H1 (cell line): ENCODE data around the gene CORO6. TPM values are rescaled to one million over a fixed set of nuclear protein-coding genes. Genes with fewer than 3 reads are reported as not detected.

Experiments used
- CTCF ChIA-PET: fragments of 300-600 bp; sonication (Branson Sonifier 250); formaldehyde crosslinking; loops from one replicate; lab custom pipeline; 2021; ENCODE audit not compliant: partially characterized antibody; lab: Charles Lee
- POLR2A ChIA-PET: fragments of 300-600 bp; sonication (Branson Sonifier 250); formaldehyde crosslinking; loops from one replicate; lab custom pipeline; 2021; ENCODE audit warnings: inconsistent platforms; ENCODE audit not compliant: partially characterized antibody; lab: Charles Lee
- DNase-seq, 2 experiments: peaks; one replicate each; pipeline versions ENCODE4 v3.0.0 to v3.0.0-alpha.2; 2010 to 2022; ENCODE audit warnings: low spot score in 2 of 2, low read depth in 1 of 2, mixed read lengths in 1 of 2
- FAIRE-seq: peaks from 2 replicates; lab custom pipeline; 2011; peaks lifted over from hg19 to GRCh38; lab: Jason Lieb, UNC
- H2AFZ ChIP-seq: 2 replicates; pipeline ENCODE4 v1.8.1; 2012; ENCODE audit warnings: low read length, inconsistent platforms
- H2AK5ac ChIP-seq: 2 replicates; pipeline ENCODE4 v1.6.1; 2013; ENCODE audit warnings: low read depth, low read length
- H2BK120ac ChIP-seq: replicated peaks from 2 replicates; pipeline ENCODE3; 2013; ENCODE audit warnings: low read depth, low read length, inconsistent platforms
- H2BK12ac ChIP-seq: 2 replicates; pipeline ENCODE4 v1.6.1; 2013; ENCODE audit warnings: low read depth, low read length
- H2BK15ac ChIP-seq: 2 replicates; pipeline ENCODE4 v1.6.1; 2013; ENCODE audit warnings: low read length
- H2BK20ac ChIP-seq: 2 replicates; pipeline ENCODE4 v1.6.1; 2013; ENCODE audit warnings: low read length
- H2BK5ac ChIP-seq: 2 replicates; pipeline ENCODE4 v1.6.1; 2013; ENCODE audit warnings: low read depth, low read length
- H3K14ac ChIP-seq: 2 replicates; pipeline ENCODE4 v1.6.1; 2013; ENCODE audit warnings: inconsistent platforms; ENCODE audit not compliant: insufficient read length
- H3K18ac ChIP-seq: 2 replicates; pipeline ENCODE4 v1.6.1; 2013; ENCODE audit warnings: low read length; ENCODE audit errors: extremely low read depth
- H3K23ac ChIP-seq: 2 replicates; pipeline ENCODE4 v1.6.1; 2013; ENCODE audit warnings: inconsistent platforms; ENCODE audit not compliant: insufficient read length
- H3K23me2 ChIP-seq: 2 replicates; pipeline ENCODE4 v1.6.1; 2013; ENCODE audit warnings: low read depth, low read length
- H3K27ac ChIP-seq: 2 replicates; pipeline ENCODE4 v1.6.1; 2011; ENCODE audit warnings: low read depth, low read length, inconsistent platforms
- H3K27me3 ChIP-seq, 4 experiments: replicated peaks in 1 of 4; 1 replicate in 1 of 4; 2 replicates in 3 of 4; pipeline versions ENCODE4 v1.6.1 to v1.8.1; 2011 to 2013; ENCODE audit warnings: low read length in 3 of 4, mild to moderate bottlenecking in 3 of 4, inconsistent platforms in 2 of 4, mixed read lengths in 2 of 4, moderate library complexity in 1 of 4; ENCODE audit not compliant: control insufficient read depth in 3 of 4, insufficient read depth in 3 of 4; ENCODE audit errors: extremely low read depth in 1 of 4
- H3K36me3 ChIP-seq, 4 experiments: 2 replicates each; pipeline versions ENCODE4 v1.6.1 to v1.8.1; 2011 to 2013; ENCODE audit warnings: mild to moderate bottlenecking in 4 of 4, low read length in 3 of 4, moderate library complexity in 2 of 4, control low read depth in 1 of 4, inconsistent platforms in 1 of 4; ENCODE audit not compliant: insufficient read depth in 4 of 4, control insufficient read depth in 2 of 4
- H3K4ac ChIP-seq: replicated peaks from 2 replicates; pipeline ENCODE3; 2013; ENCODE audit warnings: low read length, low read depth, mixed read lengths, inconsistent platforms; ENCODE audit not compliant: insufficient read length
- H3K4me1 ChIP-seq, 4 experiments: replicated peaks in 1 of 4; 1 replicate in 1 of 4; 2 replicates in 3 of 4; pipeline versions ENCODE4 v1.6.1 to v1.8.1; 2011 to 2013; ENCODE audit warnings: low read length in 3 of 4, inconsistent platforms in 2 of 4, mixed read lengths in 1 of 4; ENCODE audit not compliant: insufficient read depth in 4 of 4, control insufficient read depth in 3 of 4
- H3K4me2 ChIP-seq, 2 experiments: 2 replicates each; pipeline versions ENCODE4 v1.6.1 to v1.8.1; 2011 to 2013; ENCODE audit warnings: low read depth in 2 of 2, low read length in 2 of 2, control low read depth in 1 of 2, inconsistent platforms in 1 of 2, mild to moderate bottlenecking in 1 of 2; ENCODE audit not compliant: insufficient read depth in 1 of 2
- H3K4me3 ChIP-seq, 4 experiments: fragments of 200-600, 300-600 bp in 1 of 4; sonication (generic), shearing (Covaris generic), sonication (Bioruptor Twin) in 1 of 4; 2 replicates each; pipeline versions ENCODE4 v1.5.1 to v1.8.1; 2011 to 2016; ENCODE audit warnings: low read length in 4 of 4, low read depth in 3 of 4, control low read depth in 2 of 4, inconsistent platforms in 2 of 4, mild to moderate bottlenecking in 2 of 4, mixed read lengths in 1 of 4, moderate library complexity in 1 of 4; ENCODE audit not compliant: insufficient read depth in 2 of 4; ENCODE audit errors: extremely low read depth in 1 of 4
- H3K56ac ChIP-seq: replicated peaks from 2 replicates; pipeline ENCODE3; 2013; ENCODE audit warnings: low read depth, mild to moderate bottlenecking, mixed read lengths, low read length, inconsistent platforms; ENCODE audit not compliant: insufficient read length
- H3K79me1 ChIP-seq: 2 replicates; pipeline ENCODE4 v1.6.1; 2013; ENCODE audit warnings: low read depth, low read length, control low read depth
- H3K79me2 ChIP-seq, 2 experiments: 2 replicates each; pipeline versions ENCODE4 v1.6.1 to v1.8.1; 2012 to 2013; ENCODE audit warnings: low read length in 2 of 2, mild to moderate bottlenecking in 2 of 2, inconsistent platforms in 1 of 2; ENCODE audit not compliant: insufficient read depth in 2 of 2, control insufficient read depth in 1 of 2
- H3K9ac ChIP-seq, 4 experiments: replicated peaks in 1 of 4; 1 replicate in 1 of 4; 2 replicates in 3 of 4; pipeline versions ENCODE4 v1.6.1 to v1.8.1; 2011 to 2013; ENCODE audit warnings: low read depth in 3 of 4, low read length in 3 of 4, control low read depth in 2 of 4, mild to moderate bottlenecking in 2 of 4, moderate library complexity in 2 of 4, inconsistent platforms in 1 of 4; ENCODE audit errors: extremely low read depth in 1 of 4
- H3K9me3 ChIP-seq, 2 experiments: 2 replicates each; pipeline versions ENCODE4 v1.6.1 to v1.8.1; 2012 to 2013; ENCODE audit warnings: mild to moderate bottlenecking in 2 of 2, moderate library complexity in 2 of 2, control low read depth in 1 of 2, inconsistent platforms in 1 of 2, low read depth in 1 of 2, low read length in 1 of 2, mixed read lengths in 1 of 2; ENCODE audit not compliant: insufficient read depth in 2 of 2
- H4K20me1 ChIP-seq, 2 experiments: replicated peaks in 1 of 2; 2 replicates each; pipeline versions ENCODE3 to v1.8.1; 2011 to 2013; ENCODE audit warnings: inconsistent platforms in 2 of 2, low read length in 2 of 2, mild to moderate bottlenecking in 1 of 2; ENCODE audit not compliant: insufficient read depth in 2 of 2, control insufficient read depth in 1 of 2
- H4K5ac ChIP-seq: 2 replicates; pipeline ENCODE4 v1.6.1; 2013; ENCODE audit warnings: low read length, low read depth, mixed read lengths, inconsistent platforms; ENCODE audit not compliant: insufficient read length
- H4K8ac ChIP-seq: 2 replicates; pipeline ENCODE4 v1.8.0; 2013; ENCODE audit warnings: mild to moderate bottlenecking, moderate library complexity, low read length, inconsistent platforms; ENCODE audit not compliant: insufficient read depth; ENCODE audit errors: extremely low read depth
- H4K91ac ChIP-seq: replicated peaks from 2 replicates; pipeline ENCODE3; 2013; ENCODE audit warnings: low read length, mixed read lengths, inconsistent platforms; ENCODE audit not compliant: insufficient read length
- ASH2L ChIP-seq: fragments of 200-600, 300-600 bp; sonication (generic); IDR thresholded peaks from one replicate; pipeline ENCODE4 v1.7.1; 2017; ENCODE audit warnings: low read length
- CBX5 ChIP-seq: fragments of 300-800, 300-1000 bp; sonication (generic); IDR thresholded peaks from 2 replicates; pipeline ENCODE4 v1.7.1; 2016; ENCODE audit warnings: antibody characterized with exemption, low read length, low read depth
- KDM1A ChIP-seq: fragments of 200-600, 300-600 bp; sonication (generic); IDR thresholded peaks from 2 replicates; pipeline ENCODE4 v1.7.1; 2016; ENCODE audit warnings: mild to moderate bottlenecking, low read length, borderline replicate concordance
- KDM4A ChIP-seq: IDR thresholded peaks from one replicate; pipeline ENCODE4 v1.7.1; 2012; ENCODE audit warnings: low read depth, mild to moderate bottlenecking, moderate library complexity, low read length, inconsistent platforms; ENCODE audit not compliant: severe bottlenecking
- SRF ChIP-seq: IDR thresholded peaks from 2 replicates; pipeline ENCODE4 v1.6.1; 2011; ENCODE audit warnings: mild to moderate bottlenecking, low read depth, low read length, moderate library complexity
- TAF7 ChIP-seq: optimal IDR thresholded peaks from 2 replicates; pipeline ENCODE3; 2011; ENCODE audit warnings: low read depth, mild to moderate bottlenecking, inconsistent platforms, low read length, moderate library complexity, borderline replicate concordance
- WGBS, 2 experiments: shearing (Covaris generic) in 1 of 2; methylation state at CpG; one replicate each; pipeline versions ENCODE4 v1.1.6 to v1.1.7; 2013 to 2015; ENCODE audit warnings: low lambda C conversion rate in 2 of 2, mixed read lengths in 2 of 2, inconsistent platforms in 1 of 2, low coverage in 1 of 2, missing lambda C conversion rate in 1 of 2; ENCODE audit not compliant: insufficient replicate concordance in 2 of 2, insufficient coverage in 1 of 2, insufficient read length in 1 of 2; ENCODE audit errors: extremely low coverage in 1 of 2, missing lambda C conversion rate in 1 of 2; 5-methylcytosine and 5-hydroxymethylcytosine counted together
- polyA plus RNA-seq, 7 experiments: library from polyadenylated mRNA; depleted of rRNA in 3 of 7; stranded (reverse) in 5 of 7; unstranded in 2 of 7; fragments of >200 nt in 5 of 7; fragments of 200-250 nt in 2 of 7; gene quantifications; 1 replicate in 5 of 7; 2 replicates in 1 of 7; 4 replicates in 1 of 7; pipeline versions ENCODE4 v1.2.1 to v1.2.3, GENCODE V29; 2011 to 2013; ENCODE audit warnings: missing spikeins in 2 of 7, mixed read lengths in 2 of 7
- total RNA-seq: library from RNA; stranded (reverse); fragmentation: NEBNext Ultra II Directional; extraction: Animal tissue kit (Norgen Biotek cat#: 25700); gene quantifications from 2 replicates; pipeline ENCODE4 v1.2.1, GENCODE V29; 2021

Gene CORO6
- total and polyA plus RNA-seq, 2 of the 8 experiments (the other 6 are each of a cell fraction or from before 2014, with no cell fraction given): 2.5 to 8.6 TPM

DNA sequence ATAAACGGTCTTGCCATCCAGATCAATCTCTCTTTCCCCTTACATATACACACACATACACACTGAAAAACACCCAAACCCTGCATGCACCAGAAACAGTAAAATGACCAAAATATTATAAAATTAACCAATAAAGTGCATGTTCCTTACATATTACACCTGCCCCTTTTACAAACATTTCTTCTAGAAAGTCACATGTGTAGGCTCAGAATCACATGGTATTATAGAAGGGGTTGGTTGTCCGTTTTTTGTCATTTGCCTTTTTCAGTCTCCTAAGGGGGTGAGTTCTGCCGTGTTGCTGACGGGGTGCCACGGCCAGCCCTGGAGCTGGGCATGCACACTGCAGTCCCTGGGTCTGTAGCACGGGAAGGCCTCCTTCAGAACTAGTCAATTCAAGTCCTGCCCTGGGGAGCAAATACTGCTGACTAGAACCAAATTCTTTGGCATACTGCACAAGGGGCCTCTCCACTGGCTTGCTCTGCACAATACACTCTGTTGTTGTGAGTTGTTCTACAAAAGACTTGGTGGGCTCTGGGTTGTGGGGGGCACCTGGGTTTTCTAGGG, 8.0 kb upstream of the CORO6 start:
- no peaks in the 10 kb centered on the region for H3K79me2 ChIP-seq
- H2AFZ ChIP-seq: no peak overlapping the region
- no peak overlapping the region for H4K5ac ChIP-seq
- H3K23me2 ChIP-seq: no peaks in the 10 kb centered on the region
- POLR2A ChIA-PET: interaction anchor here (0.6 kb wide), 1 partner anchor 154 kb away, joined by 4 read pairs; no protein-coding TSS in a partner anchor
- no peak overlapping the region for H3K27ac ChIP-seq
- H3K36me3 ChIP-seq: peaks cover 0 to 9% (median 4%) of the 10 kb centered on the region in 4 experiments; a peak in 3 of 8 replicates
- H2BK120ac ChIP-seq: no peak overlapping the region
- no peaks in the 10 kb centered on the region for H3K79me1 ChIP-seq
- TF ChIP-seq SRF: no peak
- no peak for TF ChIP-seq CBX5
- TF ChIP-seq TAF7: no peak
- TF ChIP-seq KDM1A: no peak
- no peak for TF ChIP-seq KDM4A
- TF ChIP-seq ASH2L: no peak
- TF ChIP-seq, all 59 proteins: peak for 0
- CTCF ChIA-PET: interaction anchor here (1.0 to 2.5 kb wide), 3 partner anchors 11 to 149 kb away, joined by 3 to 9 read pairs (median 3); no protein-coding TSS in a partner anchor
- no peak overlapping the region for H3K4ac ChIP-seq
- no peak overlapping the region for H3K18ac ChIP-seq
- no peak overlapping the region for H3K4me2 ChIP-seq
- 92% methylated on average over 6 of the region's 6 CpGs; no CpG with 5 or more reads in 1 of the 2 experiments for WGBS, 2 experiments
- H2BK20ac ChIP-seq: no peak overlapping the region
- no peak overlapping the region for H3K9ac ChIP-seq
- no peak overlapping the region for H2BK15ac ChIP-seq
- no peaks in the 10 kb centered on the region for H4K20me1 ChIP-seq
- H2BK5ac ChIP-seq: no peak overlapping the region
- H3K23ac ChIP-seq: no peak overlapping the region
- no peak overlapping the region for H3K14ac ChIP-seq
- no peaks in the 10 kb centered on the region for H3K9me3 ChIP-seq
- H4K8ac ChIP-seq: no peak overlapping the region
- H3K4me3 ChIP-seq: no peak overlapping the region
- H2BK12ac ChIP-seq: no peak overlapping the region
- H2AK5ac ChIP-seq: no peak overlapping the region
- no peaks in the 10 kb centered on the region for H3K27me3 ChIP-seq
- no peak overlapping the region for H4K91ac ChIP-seq
- DNase-seq (no peak), FAIRE-seq (no peak)
- no peak overlapping the region for H3K56ac ChIP-seq
- peaks cover 0 to 3% (median 1%) of the 10 kb centered on the region in 4 experiments; a peak in 3 of 7 replicates for H3K4me1 ChIP-seq
